Left ventricle myocardium inferior (tissue), 1 donor: ENCODE data around the gene EPHA8. TPM values are rescaled to one million over a fixed set of nuclear protein-coding genes. Genes with fewer than 3 reads are reported as not detected.

Experiments
- DNase-seq: peaks from one replicate; pipeline ENCODE4 v3.0.0-alpha.2; 2020
- H3K27ac ChIP-seq: fragments of 200-600 bp; replicated peaks from 2 replicates; pipeline ENCODE4 v1.8.0; 2021
- H3K27me3 ChIP-seq: fragments of 200-600 bp; 2 replicates; pipeline ENCODE4 v1.8.0; 2021; ENCODE audit warnings: low read depth
- H3K36me3 ChIP-seq: fragments of 200-600 bp; 2 replicates; pipeline ENCODE4 v1.8.0; 2021
- H3K4me1 ChIP-seq: fragments of 200-600 bp; 2 replicates; pipeline ENCODE4 v1.8.0; 2021
- H3K4me3 ChIP-seq: fragments of 200-600 bp; 2 replicates; pipeline ENCODE4 v1.8.0; 2021; ENCODE audit warnings: mild to moderate bottlenecking, moderate library complexity
- H3K9me3 ChIP-seq: fragments of 200-600 bp; replicated peaks from 2 replicates; pipeline ENCODE4 v1.8.0; 2021
- CTCF ChIP-seq: fragments of 200-600 bp; IDR thresholded peaks from 2 replicates; pipeline ENCODE4 v1.8.0; 2021; ENCODE audit warnings: antibody characterized with exemption, mild to moderate bottlenecking, borderline replicate concordance
- intact Hi-C: fragments of 100-400 bp; cut with micrococcal nuclease; formaldehyde crosslinking; loops from one replicate; pipeline ENCODE4 v1.11.0; 2022
- total RNA-seq: library from RNA; stranded (reverse); fragmentation: NEBNext Ultra II Directional; extraction: Animal tissue kit (Norgen Biotek cat#: 25700); gene quantifications from one replicate; pipeline ENCODE4 v1.2.1, GENCODE V29; 2021
- donor health status: DM: no; HTN: yes; CAD: no; lungs with severe emphysema.

EPHA8 gene
- total RNA-seq, 1 donor from 2014 or later, result not detected

GRCh38 chr1:22616571-22616970 is 53.3 kb downstream of the EPHA8 start:
- no peaks in the 10 kb centered on the region for H3K36me3 ChIP-seq
- H3K27me3 ChIP-seq, result peaks cover 100% of the 10 kb centered on the region
- no peak for DNase-seq
- no peaks in the 10 kb centered on the region for H3K9me3 ChIP-seq
- no peak overlapping the region for H3K4me3 ChIP-seq
- intact Hi-C loops, result no loop called here
- no peak for TF ChIP-seq CTCF
- H3K4me1 ChIP-seq, result no peaks in the 10 kb centered on the region
- no peak overlapping the region for H3K27ac ChIP-seq

GRCh38 chr1:22618056-22618455 is 54.8 kb downstream of the EPHA8 start:
- Histone ChIP-seq H3K27me3 (peaks cover 100% of the 10 kb centered on the region), H3K9me3 (no peaks in the 10 kb centered on the region), H3K4me3 (no peak overlapping the region), H3K4me1 (no peaks in the 10 kb centered on the region), H3K36me3 (no peaks in the 10 kb centered on the region), H3K27ac (no peak overlapping the region)
- DNase-seq, result no peak
- intact Hi-C loops, result no loop called here
- TF ChIP-seq CTCF, result no peak

GRCh38 chr1:22619252-22619651 is 56.0 kb downstream of the EPHA8 start:
- Histone ChIP-seq H3K4me3 (no peak overlapping the region), H3K27me3 (peaks cover 99% of the 10 kb centered on the region), H3K36me3 (no peaks in the 10 kb centered on the region), H3K9me3 (no peaks in the 10 kb centered on the region), H3K4me1 (no peaks in the 10 kb centered on the region), H3K27ac (no peak overlapping the region)
- no peak for TF ChIP-seq CTCF
- no peak for DNase-seq
- intact Hi-C loops, result no loop called here

GRCh38 chr1:22619798-22620197 is 56.5 kb downstream of the EPHA8 start:
- peaks cover 99% of the 10 kb centered on the region for H3K27me3 ChIP-seq
- intact Hi-C loops, result no loop called here
- H3K4me3 ChIP-seq, result no peak overlapping the region
- no peak for TF ChIP-seq CTCF
- DNase-seq, result no peak
- no peaks in the 10 kb centered on the region for H3K4me1 ChIP-seq
- H3K27ac ChIP-seq, result no peak overlapping the region
- no peaks in the 10 kb centered on the region for H3K9me3 ChIP-seq
- no peaks in the 10 kb centered on the region for H3K36me3 ChIP-seq

GRCh38 chr1:22621761-22622160 is 58.5 kb downstream of the EPHA8 start:
- peaks cover 99% of the 10 kb centered on the region for H3K27me3 ChIP-seq
- H3K4me3 ChIP-seq, result no peak overlapping the region
- H3K27ac ChIP-seq, result no peak overlapping the region
- H3K9me3 ChIP-seq, result no peaks in the 10 kb centered on the region
- no peaks in the 10 kb centered on the region for H3K4me1 ChIP-seq
- no peaks in the 10 kb centered on the region for H3K36me3 ChIP-seq
- intact Hi-C loops, result no loop called here
- DNase-seq, result no peak
- TF ChIP-seq CTCF, result no peak
